HCT116 (cell line): ENCODE measurements around the gene GPNMB. TPM values are rescaled to one million over a fixed set of nuclear protein-coding genes. Genes with fewer than 3 reads are reported as not detected.

Experiments used
- ATAC-seq: fragments of 200-7000 bp; cut with Tn5 transposase; 2 replicates; pipeline ENCODE4 v1.9.1; 2020; ENCODE audit warnings: mild to moderate bottlenecking, moderate library complexity
- BruUV-seq: library from RNA; stranded (reverse); fragments of 400-500 nt; replicated peaks from 2 replicates; lab custom pipeline; 2021; lab: Mats Ljungman, UMichigan
- CTCF ChIA-PET: fragments of 300-600 bp; sonication (Branson Sonifier 250); formaldehyde crosslinking; loops from one replicate; lab custom pipeline; 2021; ENCODE audit warnings: antibody characterized with exemption; lab: Charles Lee
- POLR2A ChIA-PET: fragments of 300-600, 350-600 bp; sonication (Branson Sonifier 250); formaldehyde crosslinking; loops from one replicate; lab custom pipeline; 2021; ENCODE audit warnings: antibody characterized with exemption; lab: Charles Lee
- RAD21 ChIA-PET, 2 experiments: fragments of 300-600 bp; sonication (Branson Sonifier 250); formaldehyde crosslinking; loops; one replicate each; lab custom pipeline; 2023; ENCODE audit warnings: low total read pairs in 2 of 2; ENCODE audit not compliant: uncharacterized antibody in 2 of 2, unreplicated experiment in 2 of 2, low non-redundant PET in 1 of 2; lab: Charles Lee
- DNase-seq: peaks from one replicate; pipeline ENCODE4 v3.0.0-alpha.2; 2010; ENCODE audit warnings: low read depth, low spot score
- H2AFZ ChIP-seq: fragments of 200-600 bp; shearing (Covaris generic), sonication (generic); 2 replicates; pipeline ENCODE4 v1.6.1; 2017; ENCODE audit warnings: low read depth, mixed run types, mixed read lengths, antibody characterized with exemption, low read length; ENCODE audit not compliant: poor library complexity, severe bottlenecking
- H3K27ac ChIP-seq: 2 replicates; pipeline ENCODE4 v1.5.1; 2012; ENCODE audit warnings: low read depth, low read length
- H3K27me3 ChIP-seq: fragments of 200-600 bp; sonication (generic); 2 replicates; pipeline ENCODE4 v1.6.1; 2016; ENCODE audit warnings: mixed run types, low read length, mixed read lengths; ENCODE audit not compliant: insufficient read depth
- H3K36me3 ChIP-seq, 2 experiments: fragments of 200-500 bp in 1 of 2; fragments of 200-600 bp in 1 of 2; sonication (Bioruptor generic) in 1 of 2; sonication (generic) in 1 of 2; 2 replicates each; pipeline versions ENCODE4 v1.5.1 to v1.6.1; 2014 to 2016; ENCODE audit warnings: low read length in 2 of 2, inconsistent platforms in 1 of 2, mixed read lengths in 1 of 2, mixed run types in 1 of 2; ENCODE audit not compliant: insufficient read depth in 2 of 2, control insufficient read depth in 1 of 2
- H3K4me1 ChIP-seq, 2 experiments: fragments of 200-600 bp in 1 of 2; sonication (generic) in 1 of 2; 2 replicates each; pipeline versions ENCODE4 v1.5.1 to v1.6.1; 2012 to 2017; ENCODE audit warnings: low read length in 2 of 2, inconsistent platforms in 1 of 2, mild to moderate bottlenecking in 1 of 2, mixed read lengths in 1 of 2, mixed run types in 1 of 2, moderate library complexity in 1 of 2; ENCODE audit not compliant: insufficient read depth in 2 of 2, control insufficient read depth in 1 of 2
- H3K4me2 ChIP-seq: fragments of 200-600 bp; sonication (generic); 2 replicates; pipeline ENCODE4 v1.6.1; 2017; ENCODE audit warnings: mixed run types, low read length, mixed read lengths
- H3K4me3 ChIP-seq, 2 experiments: fragments of 200-600 bp in 1 of 2; sonication (generic) in 1 of 2; replicated peaks in 1 of 2; 2 replicates each; pipeline ENCODE4 v1.5.1; 2011 to 2016; ENCODE audit warnings: low read length in 2 of 2, control low read depth in 1 of 2, low read depth in 1 of 2, mild to moderate bottlenecking in 1 of 2, mixed read lengths in 1 of 2, mixed run types in 1 of 2
- H3K79me2 ChIP-seq: fragments of 200-600 bp; sonication (generic); 2 replicates; pipeline ENCODE4 v1.6.1; 2017; ENCODE audit warnings: mild to moderate bottlenecking, mixed run types, low read length, moderate library complexity, mixed read lengths; ENCODE audit not compliant: insufficient read depth
- H3K9ac ChIP-seq: fragments of 200-600 bp; sonication (generic); 2 replicates; pipeline ENCODE4 v1.6.1; 2016; ENCODE audit warnings: low read length, mixed read lengths
- H3K9me2 ChIP-seq: fragments of 200-600 bp; sonication (generic), shearing (Covaris generic); 2 replicates; pipeline ENCODE4 v1.6.1; 2017; ENCODE audit warnings: mixed run types, mild to moderate bottlenecking, moderate library complexity; ENCODE audit not compliant: insufficient read depth
- H3K9me3 ChIP-seq, 2 experiments: fragments of 200-500 bp in 1 of 2; fragments of 200-600 bp in 1 of 2; sonication (Bioruptor generic) in 1 of 2; sonication (generic) in 1 of 2; 2 replicates each; pipeline ENCODE4 v1.6.1; 2014 to 2017; ENCODE audit warnings: low read length in 2 of 2, mixed read lengths in 2 of 2, inconsistent platforms in 1 of 2, low read depth in 1 of 2, mild to moderate bottlenecking in 1 of 2, mixed run types in 1 of 2, moderate library complexity in 1 of 2; ENCODE audit not compliant: control insufficient read depth in 1 of 2, insufficient read depth in 1 of 2
- H4K20me1 ChIP-seq: fragments of 200-600 bp; sonication (generic), shearing (Covaris generic); 2 replicates; pipeline ENCODE4 v1.6.1; 2017; ENCODE audit warnings: mixed run types, mild to moderate bottlenecking, moderate library complexity; ENCODE audit not compliant: insufficient read depth
- CBX3 ChIP-seq: IDR thresholded peaks from 2 replicates; pipeline ENCODE4 v1.6.1; 2012; ENCODE audit warnings: low read depth
- CEBPB ChIP-seq: IDR thresholded peaks from 2 replicates; pipeline ENCODE4 v1.6.1; 2012; ENCODE audit warnings: low read depth
- ELF1 ChIP-seq: IDR thresholded peaks from 2 replicates; pipeline ENCODE4 v1.6.1; 2012; ENCODE audit warnings: low read depth, borderline replicate concordance
- EZH2 ChIP-seq: fragments of 200-600 bp; sonication (generic); IDR thresholded peaks from 2 replicates; pipeline ENCODE4 v1.6.1; 2017; ENCODE audit warnings: antibody characterized with exemption, mixed run types
- FOSL1 ChIP-seq: IDR thresholded peaks from 2 replicates; pipeline ENCODE4 v1.6.1; 2012; ENCODE audit warnings: low read depth
- JUND ChIP-seq: IDR thresholded peaks from 2 replicates; pipeline ENCODE4 v1.6.1; 2012
- POLR2A ChIP-seq: IDR thresholded peaks from 2 replicates; pipeline ENCODE4 v1.7.0; 2011; ENCODE audit warnings: borderline replicate concordance; ENCODE audit not compliant: insufficient read depth, insufficient read length; ENCODE audit errors: extremely low read depth
- SRF ChIP-seq: IDR thresholded peaks from 2 replicates; pipeline ENCODE4 v1.6.1; 2012; ENCODE audit warnings: low read depth
- TCF7L2 ChIP-seq: IDR thresholded peaks from 2 replicates; pipeline ENCODE4 v1.7.0; 2011; ENCODE audit warnings: borderline replicate concordance, inconsistent platforms; ENCODE audit not compliant: insufficient read depth, insufficient read length; ENCODE audit errors: extremely low read depth
- ZFX ChIP-seq: fragments of 450-650 bp; IDR thresholded peaks from 2 replicates; pipeline ENCODE4 v1.6.1; 2017
- intact Hi-C: fragments of 100-400 bp; cut with micrococcal nuclease; formaldehyde crosslinking; loops from 2 replicates; pipeline ENCODE4 v1.10.0; 2022
- total RNA-seq: library from RNA; stranded (reverse); gene quantifications from one replicate; pipeline ENCODE4 v1.2.1, GENCODE V29; 2021; ENCODE audit not compliant: unreplicated experiment
- TF ChIP-seq, protein P1 (sequence below): IDR thresholded peaks from 2 replicates; pipeline ENCODE4 v1.6.1; 2011; ENCODE audit warnings: mild to moderate bottlenecking, low read length, moderate library complexity; ENCODE audit not compliant: insufficient replicate concordance; ENCODE audit errors: extremely low read depth
- TF ChIP-seq, protein P2 (sequence below): IDR thresholded peaks from 2 replicates; pipeline ENCODE4 v1.6.1; 2012
- TF ChIP-seq, protein P3 (sequence below): IDR thresholded peaks from 2 replicates; pipeline ENCODE4 v1.6.1; 2012; ENCODE audit warnings: low read depth

GPNMB gene
- total RNA-seq, 1 experiment from 2014 or later: 2.8 TPM

DNA sequence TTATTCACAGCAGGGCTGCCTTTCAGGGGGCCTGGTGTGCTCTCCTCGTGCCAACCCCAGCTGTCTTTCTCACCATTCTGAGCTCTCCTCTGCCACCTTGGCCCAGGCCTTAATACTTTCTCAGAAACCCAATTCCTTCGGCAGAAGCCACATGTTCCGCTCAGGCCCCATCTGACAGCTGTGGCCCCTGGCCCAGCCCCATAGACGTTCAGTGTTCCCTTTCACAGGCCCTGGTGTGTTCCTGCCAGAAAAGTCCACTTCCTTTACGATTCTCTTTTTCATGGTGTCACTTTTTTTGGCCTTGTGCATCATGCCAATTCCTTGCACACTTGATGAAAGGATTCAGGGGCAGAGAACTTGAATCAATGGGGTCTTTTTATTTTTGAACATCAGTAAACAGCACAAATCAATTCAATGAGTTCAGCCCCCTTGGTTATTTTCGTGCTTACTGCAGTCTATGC lies 15.9 kb upstream of the GPNMB start:
- POLR2A ChIA-PET: no interaction called here
- H3K4me2 ChIP-seq: no peak overlapping the region
- no peaks in the 10 kb centered on the region for H3K79me2 ChIP-seq
- TF ChIP-seq SRF (no peak), FOSL1 (no peak), CEBPB (no peak), CBX3 (no peak), JUND (no peak), ELF1 (no peak), POLR2A (no peak), EZH2 (no peak), TCF7L2 (no peak), ZFX (no peak; the same call in 1 of the 2 replicates)
- TF ChIP-seq, protein P1, sequence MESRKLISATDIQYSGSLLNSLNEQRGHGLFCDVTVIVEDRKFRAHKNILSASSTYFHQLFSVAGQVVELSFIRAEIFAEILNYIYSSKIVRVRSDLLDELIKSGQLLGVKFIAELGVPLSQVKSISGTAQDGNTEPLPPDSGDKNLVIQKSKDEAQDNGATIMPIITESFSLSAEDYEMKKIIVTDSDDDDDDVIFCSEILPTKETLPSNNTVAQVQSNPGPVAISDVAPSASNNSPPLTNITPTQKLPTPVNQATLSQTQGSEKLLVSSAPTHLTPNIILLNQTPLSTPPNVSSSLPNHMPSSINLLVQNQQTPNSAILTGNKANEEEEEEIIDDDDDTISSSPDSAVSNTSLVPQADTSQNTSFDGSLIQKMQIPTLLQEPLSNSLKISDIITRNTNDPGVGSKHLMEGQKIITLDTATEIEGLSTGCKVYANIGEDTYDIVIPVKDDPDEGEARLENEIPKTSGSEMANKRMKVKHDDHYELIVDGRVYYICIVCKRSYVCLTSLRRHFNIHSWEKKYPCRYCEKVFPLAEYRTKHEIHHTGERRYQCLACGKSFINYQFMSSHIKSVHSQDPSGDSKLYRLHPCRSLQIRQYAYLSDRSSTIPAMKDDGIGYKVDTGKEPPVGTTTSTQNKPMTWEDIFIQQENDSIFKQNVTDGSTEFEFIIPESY: no peak
- TF ChIP-seq, protein P2, sequence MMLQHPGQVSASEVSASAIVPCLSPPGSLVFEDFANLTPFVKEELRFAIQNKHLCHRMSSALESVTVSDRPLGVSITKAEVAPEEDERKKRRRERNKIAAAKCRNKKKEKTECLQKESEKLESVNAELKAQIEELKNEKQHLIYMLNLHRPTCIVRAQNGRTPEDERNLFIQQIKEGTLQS: no peak
- TF ChIP-seq, protein P3, sequence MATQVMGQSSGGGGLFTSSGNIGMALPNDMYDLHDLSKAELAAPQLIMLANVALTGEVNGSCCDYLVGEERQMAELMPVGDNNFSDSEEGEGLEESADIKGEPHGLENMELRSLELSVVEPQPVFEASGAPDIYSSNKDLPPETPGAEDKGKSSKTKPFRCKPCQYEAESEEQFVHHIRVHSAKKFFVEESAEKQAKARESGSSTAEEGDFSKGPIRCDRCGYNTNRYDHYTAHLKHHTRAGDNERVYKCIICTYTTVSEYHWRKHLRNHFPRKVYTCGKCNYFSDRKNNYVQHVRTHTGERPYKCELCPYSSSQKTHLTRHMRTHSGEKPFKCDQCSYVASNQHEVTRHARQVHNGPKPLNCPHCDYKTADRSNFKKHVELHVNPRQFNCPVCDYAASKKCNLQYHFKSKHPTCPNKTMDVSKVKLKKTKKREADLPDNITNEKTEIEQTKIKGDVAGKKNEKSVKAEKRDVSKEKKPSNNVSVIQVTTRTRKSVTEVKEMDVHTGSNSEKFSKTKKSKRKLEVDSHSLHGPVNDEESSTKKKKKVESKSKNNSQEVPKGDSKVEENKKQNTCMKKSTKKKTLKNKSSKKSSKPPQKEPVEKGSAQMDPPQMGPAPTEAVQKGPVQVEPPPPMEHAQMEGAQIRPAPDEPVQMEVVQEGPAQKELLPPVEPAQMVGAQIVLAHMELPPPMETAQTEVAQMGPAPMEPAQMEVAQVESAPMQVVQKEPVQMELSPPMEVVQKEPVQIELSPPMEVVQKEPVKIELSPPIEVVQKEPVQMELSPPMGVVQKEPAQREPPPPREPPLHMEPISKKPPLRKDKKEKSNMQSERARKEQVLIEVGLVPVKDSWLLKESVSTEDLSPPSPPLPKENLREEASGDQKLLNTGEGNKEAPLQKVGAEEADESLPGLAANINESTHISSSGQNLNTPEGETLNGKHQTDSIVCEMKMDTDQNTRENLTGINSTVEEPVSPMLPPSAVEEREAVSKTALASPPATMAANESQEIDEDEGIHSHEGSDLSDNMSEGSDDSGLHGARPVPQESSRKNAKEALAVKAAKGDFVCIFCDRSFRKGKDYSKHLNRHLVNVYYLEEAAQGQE: no peak
- TF ChIP-seq, all 23 proteins: peak for 0
- intact Hi-C loops: no loop called here
- no peak overlapping the region for H2AFZ ChIP-seq
- H3K9ac ChIP-seq: no peak overlapping the region
- H4K20me1 ChIP-seq: no peaks in the 10 kb centered on the region
- ChIA-PET RAD21 (no interaction called here), CTCF (no interaction called here)
- H3K27ac ChIP-seq: no peak overlapping the region
- no peaks in the 10 kb centered on the region for H3K36me3 ChIP-seq
- DNase-seq (no peak), ATAC-seq (no peak)
- no peaks in the 10 kb centered on the region for H3K9me3 ChIP-seq
- no TSS peak for BruUV-seq
- peaks cover 0 to 2% of the 10 kb centered on the region in 2 experiments; a peak in 2 of 4 replicates for H3K4me1 ChIP-seq
- H3K9me2 ChIP-seq: no peaks in the 10 kb centered on the region
- H3K4me3 ChIP-seq: no peak overlapping the region
- no peaks in the 10 kb centered on the region for H3K27me3 ChIP-seq
